Loucy (cell line): ENCODE data around the gene ZNF385B.

Experiments used
- EZH2phosphoT487 ChIP-seq: fragments of 200-600 bp; IDR thresholded peaks from 2 replicates; pipeline ENCODE4 v1.6.1; 2018; ENCODE audit warnings: antibody characterized with exemption, mild to moderate bottlenecking, moderate library complexity, borderline replicate concordance
- TF ChIP-seq, protein P1 (sequence below): fragments of 200-600 bp; sonication (generic); conservative IDR thresholded peaks from 2 replicates; pipeline ENCODE4 v1.5.1; 2014; ENCODE audit warnings: mild to moderate bottlenecking, antibody characterized with exemption, low read length

DNA sequence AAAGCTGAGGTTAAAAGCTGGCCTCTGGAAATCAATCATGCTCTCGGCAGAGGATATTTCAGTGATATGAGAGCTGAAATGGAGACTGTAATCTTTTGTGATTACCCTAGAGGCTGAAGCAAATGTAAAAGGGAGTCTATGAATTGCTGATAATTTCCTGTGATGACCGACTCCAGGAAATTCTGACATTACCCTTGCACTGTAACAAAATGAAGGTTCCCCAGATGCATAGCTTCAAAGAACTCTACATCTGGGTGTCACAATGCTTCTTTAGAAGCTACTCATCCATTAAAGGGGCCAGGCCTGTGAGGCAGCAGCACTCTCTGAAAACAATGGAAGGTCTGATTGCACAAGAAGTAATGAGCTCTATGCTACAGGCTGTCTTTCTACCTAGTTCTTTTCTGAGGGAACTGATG is 328.5 kb downstream of the ZNF385B start:
- TF ChIP-seq EZH2phosphoT487, result no peak
- TF ChIP-seq, protein P1, sequence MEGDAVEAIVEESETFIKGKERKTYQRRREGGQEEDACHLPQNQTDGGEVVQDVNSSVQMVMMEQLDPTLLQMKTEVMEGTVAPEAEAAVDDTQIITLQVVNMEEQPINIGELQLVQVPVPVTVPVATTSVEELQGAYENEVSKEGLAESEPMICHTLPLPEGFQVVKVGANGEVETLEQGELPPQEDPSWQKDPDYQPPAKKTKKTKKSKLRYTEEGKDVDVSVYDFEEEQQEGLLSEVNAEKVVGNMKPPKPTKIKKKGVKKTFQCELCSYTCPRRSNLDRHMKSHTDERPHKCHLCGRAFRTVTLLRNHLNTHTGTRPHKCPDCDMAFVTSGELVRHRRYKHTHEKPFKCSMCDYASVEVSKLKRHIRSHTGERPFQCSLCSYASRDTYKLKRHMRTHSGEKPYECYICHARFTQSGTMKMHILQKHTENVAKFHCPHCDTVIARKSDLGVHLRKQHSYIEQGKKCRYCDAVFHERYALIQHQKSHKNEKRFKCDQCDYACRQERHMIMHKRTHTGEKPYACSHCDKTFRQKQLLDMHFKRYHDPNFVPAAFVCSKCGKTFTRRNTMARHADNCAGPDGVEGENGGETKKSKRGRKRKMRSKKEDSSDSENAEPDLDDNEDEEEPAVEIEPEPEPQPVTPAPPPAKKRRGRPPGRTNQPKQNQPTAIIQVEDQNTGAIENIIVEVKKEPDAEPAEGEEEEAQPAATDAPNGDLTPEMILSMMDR, result no peak
